Hematopoietic multipotent progenitor cell treated with erythropoietin and hydrocortisone succinate and interleukin-3 and kit ligand, for 15 days (in vitro differentiated cells): ENCODE measurements around the gene FRMD5.

ENCODE experiments used
- DNase-seq: peaks from one replicate; pipeline ENCODE4 v3.0.0-alpha.2; 2015; ENCODE audit warnings: low spot score

Gene FRMD5

GRCh38 chr15:43974852-43975251 is 220.2 kb downstream of the FRMD5 start:
- DNase-seq, result no peak

DNA sequence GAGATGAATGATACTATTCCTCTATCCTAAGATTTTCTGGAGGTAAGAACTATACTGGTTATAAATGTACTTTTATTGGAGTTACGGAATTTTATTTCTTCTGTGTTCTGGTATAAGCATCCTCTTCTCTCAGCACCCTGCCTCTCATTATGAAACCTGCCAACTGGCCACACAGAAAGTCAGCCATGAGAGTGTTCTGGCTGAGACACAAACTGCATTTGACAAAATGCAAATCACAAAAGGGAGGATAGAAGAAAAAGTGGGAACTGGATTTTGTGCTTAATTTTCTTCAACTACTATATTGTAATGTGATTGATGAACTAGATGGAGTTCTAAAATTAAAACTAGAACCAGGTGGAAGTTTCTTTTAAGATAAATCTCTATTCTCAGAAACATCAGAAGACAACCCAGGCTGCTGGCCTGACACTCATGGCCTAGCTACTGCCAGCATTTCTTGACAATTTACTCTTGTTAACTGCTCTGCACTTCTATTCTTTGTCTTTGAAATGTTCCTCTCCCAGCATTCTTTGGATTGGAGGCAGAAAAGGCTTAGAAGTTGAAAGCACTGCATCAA is 225.2 kb downstream of the FRMD5 start:
- no peak for DNase-seq

- no peak for DNase-seq
Measured at GRCh38 chr15:43968551-43968950, 226.5 kb downstream of the FRMD5 start.

DNA sequence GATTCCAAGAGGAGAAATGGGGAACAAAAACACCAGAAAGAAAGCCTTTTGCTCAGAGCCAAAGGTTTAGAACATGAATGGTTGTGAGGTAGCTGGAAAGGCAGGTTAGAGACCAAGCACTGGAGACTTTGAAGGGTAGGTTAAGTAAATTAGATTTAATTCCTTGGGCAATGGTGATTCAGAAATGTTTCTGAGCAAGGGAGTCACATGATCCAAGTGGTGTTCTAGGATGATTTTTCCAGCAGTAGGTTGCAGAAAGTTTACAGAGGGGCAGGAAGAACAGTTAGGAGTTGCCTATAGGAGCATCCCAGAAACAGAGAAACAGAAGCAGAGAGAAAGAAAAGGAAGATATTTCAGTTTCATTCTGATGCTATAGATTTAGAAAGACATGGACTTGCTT is 228.4 kb downstream of the FRMD5 start:
- DNase-seq, result no peak

DNA sequence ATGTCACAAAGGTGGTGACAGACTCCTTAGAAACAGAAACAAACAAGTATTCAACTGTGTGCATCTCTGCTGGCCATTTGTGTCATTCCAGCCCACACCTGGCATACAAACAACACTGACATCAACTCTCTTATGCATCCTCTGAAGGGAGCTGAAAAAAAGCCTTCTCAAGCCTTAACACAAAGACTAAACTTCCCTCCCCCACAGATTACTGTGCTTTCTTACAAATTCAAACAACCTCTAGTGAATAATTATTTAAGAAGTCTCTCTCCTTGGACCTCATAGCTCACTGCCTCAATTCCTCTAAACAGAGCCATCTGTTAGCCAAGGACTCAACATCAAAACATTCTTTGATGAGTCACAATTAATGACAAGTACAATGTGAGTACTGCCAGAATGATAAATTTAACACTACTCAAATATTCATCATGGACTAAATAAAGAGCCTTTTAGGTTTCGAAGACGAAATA is 236.2 kb downstream of the FRMD5 start:
- DNase-seq, result no peak

DNA sequence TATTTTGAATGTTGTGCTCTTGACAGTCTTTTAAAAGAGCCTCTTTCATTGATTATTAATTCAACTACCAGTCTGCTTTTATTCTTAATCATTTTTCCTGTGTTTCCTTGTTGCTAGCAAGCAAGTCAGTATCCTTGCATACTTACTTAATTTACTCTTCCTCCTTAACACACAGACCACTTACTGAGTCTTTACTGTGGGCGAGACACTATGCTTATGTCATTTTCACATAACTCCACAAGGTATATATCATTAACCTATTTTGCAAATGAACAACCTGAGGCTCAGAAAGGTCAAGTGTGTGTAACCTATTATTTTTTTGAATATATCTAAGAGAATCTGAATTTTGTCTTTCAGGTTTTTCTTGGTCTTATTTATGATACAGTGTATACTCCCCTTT is 237.3 kb downstream of the FRMD5 start:
- no peak for DNase-seq

DNA sequence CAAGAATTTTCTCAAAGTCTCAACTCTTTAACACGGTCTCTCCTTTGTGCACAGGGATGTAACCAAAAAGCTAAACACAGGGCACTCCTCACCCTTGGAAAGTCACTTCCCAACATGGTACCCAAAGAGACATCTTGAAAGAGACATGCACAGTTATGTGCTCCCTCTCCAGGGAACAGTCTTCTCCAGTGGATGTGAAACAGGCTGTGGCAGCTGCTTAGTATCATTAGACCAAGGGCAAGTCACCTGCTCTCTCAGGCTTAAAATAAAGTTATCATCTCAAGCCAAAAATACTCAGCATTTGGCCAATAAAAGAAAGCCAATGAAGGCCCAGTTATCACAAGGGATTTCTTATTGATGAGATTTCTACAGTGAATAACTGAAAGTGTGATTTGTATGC is 239.9 kb downstream of the FRMD5 start:
- no peak for DNase-seq

DNA sequence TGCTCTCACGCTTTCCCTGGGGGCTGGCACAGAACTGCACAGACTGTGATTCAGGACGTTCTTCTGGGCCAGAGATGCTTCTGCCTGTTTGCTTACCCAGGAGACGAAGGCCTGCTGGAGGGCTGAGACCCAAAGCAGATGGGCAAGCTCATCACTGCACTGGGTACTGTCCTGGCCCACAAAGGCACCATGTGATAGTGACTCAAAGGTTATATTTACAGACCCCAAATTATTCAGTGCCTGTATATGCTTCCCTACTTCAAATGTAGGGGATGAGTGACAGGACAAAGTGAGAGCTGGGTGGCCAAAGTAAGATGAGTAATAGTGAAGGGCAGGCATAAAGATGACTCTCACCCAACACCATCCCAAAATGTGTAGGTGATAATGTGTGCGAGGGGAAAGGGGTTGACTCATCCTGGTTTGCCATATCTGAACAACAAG is 240.9 kb downstream of the FRMD5 start:
- DNase-seq, result no peak

DNA sequence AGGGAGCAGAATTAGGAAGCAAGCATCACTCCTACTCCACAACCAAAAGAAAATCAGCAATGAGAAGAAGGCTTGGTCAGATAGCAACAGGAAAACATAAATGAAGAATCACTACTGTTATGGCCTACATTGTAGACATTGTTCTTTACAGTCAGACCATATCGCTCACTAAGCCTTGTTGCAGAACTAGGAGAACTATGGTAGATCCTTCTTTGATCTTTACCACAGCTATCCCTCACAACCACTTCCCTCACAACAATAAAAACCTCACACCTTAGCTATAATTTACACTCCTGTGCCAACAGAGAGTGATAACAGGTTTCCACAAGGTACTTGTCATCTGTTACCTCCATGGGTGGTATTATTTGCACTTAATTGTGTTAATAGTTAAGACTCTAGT is 241.7 kb downstream of the FRMD5 start:
- DNase-seq, result no peak

DNA sequence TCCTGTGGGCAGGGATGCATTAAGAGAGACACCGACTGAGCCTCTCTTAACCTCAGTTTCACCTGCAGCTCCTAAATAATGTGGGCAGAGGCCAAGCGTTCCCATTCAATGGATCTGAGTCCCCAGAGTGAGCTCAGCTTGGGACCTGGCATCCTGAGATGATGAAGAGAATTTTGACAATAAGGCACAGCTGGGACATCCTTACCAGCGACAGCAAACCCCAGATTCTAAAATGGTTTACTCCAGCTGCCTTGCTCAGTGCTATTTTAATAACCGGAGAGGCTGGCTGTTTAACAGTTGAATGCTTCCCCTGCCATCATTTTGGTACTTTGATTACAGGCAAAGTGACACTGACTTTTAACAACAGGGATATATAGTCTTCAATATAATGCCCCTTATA is 244.5 kb downstream of the FRMD5 start:
- DNase-seq, result no peak

GRCh38 chr15:43948691-43949325 is 246.3 kb downstream of the FRMD5 start:
- no peak for DNase-seq

DNA sequence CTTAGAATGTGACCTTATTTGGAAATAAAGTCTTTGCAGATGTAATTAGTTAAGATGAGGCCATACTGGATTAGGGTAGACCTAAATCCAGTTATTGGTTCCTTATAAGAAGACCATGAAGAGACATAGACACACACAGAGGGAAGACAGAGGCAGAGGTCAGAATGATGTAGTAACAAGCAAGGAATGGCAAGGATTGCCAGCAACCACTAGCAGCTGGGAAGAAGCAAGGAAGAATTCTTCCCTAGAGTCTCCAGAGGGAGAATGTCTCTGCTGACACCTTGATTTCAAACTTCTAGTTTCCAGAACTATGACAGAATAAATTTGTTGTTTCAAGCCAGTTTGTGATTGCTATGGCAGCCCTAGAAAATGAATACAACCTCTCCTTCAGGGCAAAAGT is 251.6 kb downstream of the FRMD5 start:
- DNase-seq, result no peak

- no peak for DNase-seq
Measured at GRCh38 chr15:43942194-43942593, 252.9 kb downstream of the FRMD5 start.

- no peak for DNase-seq
Measured at GRCh38 chr15:43941555-43941954, 253.5 kb downstream of the FRMD5 start.

DNA sequence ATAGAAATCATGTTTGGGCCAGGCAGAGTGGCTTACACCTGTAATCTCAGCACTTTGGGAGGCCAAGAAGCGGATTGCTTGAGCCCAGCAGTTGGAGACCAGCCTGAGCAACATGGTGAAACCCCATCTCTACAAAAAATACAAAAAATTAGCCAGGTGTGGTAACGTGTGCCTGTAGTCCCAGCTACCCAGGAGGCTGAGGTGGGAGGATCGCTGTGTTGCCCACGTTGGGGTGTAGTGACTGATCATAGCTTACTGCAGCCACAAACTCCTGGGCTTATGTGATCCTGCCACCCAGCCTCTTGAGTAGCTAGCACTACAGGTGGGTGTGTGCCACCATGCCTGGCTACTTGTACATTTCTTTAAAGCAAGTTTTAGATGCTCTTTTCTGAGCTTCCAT is 254.0 kb downstream of the FRMD5 start:
- DNase-seq, result no peak

DNA sequence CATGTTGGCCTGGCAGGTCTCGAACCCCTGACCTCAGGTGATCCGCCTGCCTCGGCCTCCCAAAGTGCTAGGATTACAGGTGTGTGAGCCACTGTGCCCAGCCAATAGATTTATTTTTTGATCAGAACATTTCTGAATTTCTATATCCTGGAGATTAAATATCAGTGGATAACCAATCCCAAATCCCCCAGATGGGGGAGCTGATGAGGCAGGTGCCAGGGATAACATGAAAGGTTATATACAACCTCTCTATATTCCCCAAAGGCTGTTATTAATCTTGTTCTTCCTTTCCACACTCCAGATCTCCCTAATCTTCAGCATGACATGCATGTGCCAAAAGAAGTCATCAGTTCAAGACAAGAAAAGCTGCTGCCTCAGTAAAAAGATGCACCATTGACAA is 256.0 kb downstream of the FRMD5 start:
- DNase-seq, result no peak

DNA sequence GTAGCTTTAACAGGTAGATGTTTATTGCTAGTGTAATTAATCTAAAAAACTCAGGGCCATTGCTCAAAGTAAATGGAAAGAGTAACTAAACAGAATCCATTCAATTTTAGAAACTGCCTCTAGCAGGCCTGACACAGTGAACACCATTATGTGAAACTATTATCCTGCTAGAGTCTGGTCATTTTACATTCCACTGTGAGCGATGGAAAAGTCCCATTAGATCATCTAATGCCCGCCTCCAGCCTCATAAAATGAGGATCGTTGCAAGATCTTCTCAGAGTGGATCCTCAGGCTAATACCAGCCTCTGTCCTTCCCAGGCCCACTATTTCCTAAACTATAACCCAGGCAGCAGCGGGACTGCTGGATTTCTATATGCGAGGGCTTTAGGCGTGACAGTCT is 260.6 kb downstream of the FRMD5 start:
- DNase-seq, result no peak

DNA sequence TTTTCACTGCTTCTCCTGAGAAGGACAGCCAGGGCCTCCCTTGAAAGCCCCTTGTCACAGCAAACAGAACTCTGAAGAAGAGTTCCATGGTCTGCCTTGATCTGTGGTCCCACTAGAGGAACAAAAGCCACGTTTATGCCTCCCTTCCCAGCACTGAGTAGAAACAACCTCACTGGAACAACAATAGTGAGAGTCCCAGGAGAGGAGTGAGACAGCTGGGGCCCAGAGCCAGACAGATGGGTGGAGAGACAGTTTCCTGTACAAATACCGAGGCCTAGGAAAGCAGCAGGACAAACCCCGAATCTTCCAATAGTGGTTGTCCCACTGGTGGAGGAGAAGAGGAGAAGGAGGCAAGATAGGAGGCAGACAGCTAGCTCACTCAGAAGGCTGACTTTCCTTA is 262.2 kb downstream of the FRMD5 start:
- no peak for DNase-seq

GRCh38 chr15:43931790-43932435 is 263.2 kb downstream of the FRMD5 start:
- DNase-seq, result no peak

GRCh38 chr15:43931119-43931518 is 264.0 kb downstream of the FRMD5 start:
- DNase-seq, result no peak

- DNase-seq, result no peak
Measured at GRCh38 chr15:43930556-43930955, 264.5 kb downstream of the FRMD5 start.

DNA sequence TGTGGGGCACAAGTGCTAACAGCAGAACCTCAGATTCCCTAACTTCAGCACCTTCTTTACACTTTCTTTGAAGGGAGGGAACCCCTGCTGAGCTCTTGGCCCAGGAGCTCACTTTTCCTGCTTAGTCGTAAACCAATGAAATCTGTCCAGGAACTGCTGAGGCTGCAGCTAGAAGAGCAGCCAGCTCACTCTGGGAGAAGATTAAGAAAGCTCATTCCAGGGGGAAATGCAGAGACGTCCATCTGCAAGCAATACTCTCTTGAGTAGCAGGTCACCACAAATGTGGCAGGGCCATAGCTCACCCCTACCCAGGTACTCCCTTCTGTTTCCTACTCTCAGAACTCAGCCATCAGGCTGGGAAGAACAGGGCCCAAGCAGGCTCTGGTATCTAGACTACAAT is 265.0 kb downstream of the FRMD5 start:
- no peak for DNase-seq

- no peak for DNase-seq
Measured at GRCh38 chr15:43928152-43928551, 266.9 kb downstream of the FRMD5 start.

- no peak for DNase-seq
Measured at GRCh38 chr15:43927203-43927602, 267.9 kb downstream of the FRMD5 start.
